Liver (tissue), 3 donors: ENCODE measurements around the gene ADGRA3.

ENCODE experiments used
- ATF3 ChIP-seq: IDR thresholded peaks from 2 replicates; pipeline ENCODE4 v1.6.1; 2016; ENCODE audit warnings: antibody characterized with exemption
- CTCF ChIP-seq: fragments of 150-350 bp; IDR thresholded peaks from 2 replicates; pipeline ENCODE4 v1.5.1; 2017; ENCODE audit warnings: improper control_type of control experiment, low read depth, low read length; ENCODE audit not compliant: missing input control
- EGR1 ChIP-seq, 2 donors: IDR thresholded peaks; 2 replicates each; pipeline ENCODE4 v1.6.1; 2016 to 2018; ENCODE audit warnings: antibody characterized with exemption in 2 of 2, low read depth in 2 of 2
- GABPA ChIP-seq, 2 donors: IDR thresholded peaks in 1 of 2; conservative IDR thresholded peaks in 1 of 2; 2 replicates each; pipeline ENCODE4 v1.6.1; 2016; ENCODE audit warnings: antibody characterized with exemption in 2 of 2, mild to moderate bottlenecking in 1 of 2, moderate library complexity in 1 of 2
- SP1 ChIP-seq: IDR thresholded peaks from 2 replicates; pipeline ENCODE4 v1.6.1; 2018; ENCODE audit warnings: antibody characterized with exemption, mild to moderate bottlenecking
- donor health status: healthy.
- donor health status: healthy.

- TF ChIP-seq GABPA (IDR thresholded peaks at IDR 0.05 in 1 of 2, conservative IDR thresholded peaks at IDR 0.05 in 1 of 2), result no peak
- TF ChIP-seq ATF3, result no peak
- TF ChIP-seq CTCF, result no peak
- TF ChIP-seq SP1, result no peak
- no peak for TF ChIP-seq EGR1 (IDR thresholded peaks at IDR 0.05; ENCODE audit: low read depth in 2 of 2)
These were observed 85.2 kb downstream of the ADGRA3 start for GRCh38 chr4:22430626-22431025.
